K562 (cell line): ENCODE measurements around the gene MYO3A. TPM values are rescaled to one million over a fixed set of nuclear protein-coding genes. Genes with fewer than 3 reads are reported as not detected.

ENCODE experiments used
- ATAC-seq: fragments of 200-7000 bp; cut with Tn5 transposase; 3 replicates; pipeline ENCODE4 v1.9.1; 2020; ENCODE audit warnings: moderate library complexity
- BruUV-seq: library from RNA; stranded (reverse); fragments of 400-500 nt; replicated peaks from 2 replicates; lab custom pipeline; 2021; lab: Mats Ljungman, UMichigan
- CTCF ChIA-PET: fragments of 300-600 bp; formaldehyde crosslinking; extraction: SDS; loops from one replicate; lab custom pipeline; 2021; ENCODE audit warnings: low intra/inter-chr PET ratio; lab: Yijun Ruan, JAX
- POLR2A ChIA-PET: fragments of 300-600, 350-650 bp; sonication (Branson Sonifier 250); formaldehyde crosslinking; extraction: SDS; loops from one replicate; lab custom pipeline; 2021; ENCODE audit warnings: antibody characterized with exemption, inconsistent platforms; lab: Yijun Ruan, JAX
- DNase-seq, 4 experiments: peaks; one replicate each; pipeline versions ENCODE4 v3.0.0 to v3.0.0-alpha.2; 2011 to 2018; ENCODE audit warnings: low spot score in 3 of 4, mixed read lengths in 3 of 4; ENCODE audit errors: extremely low read depth in 1 of 4
- FAIRE-seq: peaks from 2 replicates; lab custom pipeline; 2011; peaks lifted over from hg19 to GRCh38; lab: Jason Lieb, UNC
- H2AFZ ChIP-seq: 2 replicates; pipeline ENCODE4 v1.6.0; 2011; ENCODE audit warnings: low read depth, low read length, control low read depth, inconsistent platforms
- H3K27ac ChIP-seq: fragments of 200-600 bp; 3 replicates; pipeline ENCODE4 v1.8.0; 2011; ENCODE audit warnings: low read depth, mild to moderate bottlenecking, control low read depth, inconsistent platforms, low read length, moderate library complexity, mixed read lengths; ENCODE audit errors: extremely low read depth
- H3K27me3 ChIP-seq, 2 experiments: fragments of 300-600 bp in 1 of 2; 2 replicates in 1 of 2; 3 replicates in 1 of 2; pipeline versions ENCODE4 v1.6.0 to v1.8.0; 2011; ENCODE audit warnings: inconsistent platforms in 2 of 2, low read length in 2 of 2, mild to moderate bottlenecking in 1 of 2, mixed read lengths in 1 of 2, moderate library complexity in 1 of 2; ENCODE audit not compliant: control insufficient read depth in 2 of 2, insufficient read depth in 2 of 2
- H3K36me3 ChIP-seq: fragments of 300-600 bp; 3 replicates; pipeline ENCODE4 v1.8.0; 2011; ENCODE audit warnings: mild to moderate bottlenecking, low read length, inconsistent platforms; ENCODE audit not compliant: control insufficient read depth, insufficient read depth
- H3K4me1 ChIP-seq, 2 experiments: fragments of 200-600 bp in 1 of 2; replicated peaks in 1 of 2; 2 replicates in 1 of 2; 3 replicates in 1 of 2; pipeline versions ENCODE4 v1.5.1 to v1.8.0; 2011; ENCODE audit warnings: inconsistent platforms in 2 of 2, low read length in 2 of 2, mild to moderate bottlenecking in 1 of 2, mixed read lengths in 1 of 2, moderate library complexity in 1 of 2; ENCODE audit not compliant: control insufficient read depth in 2 of 2, insufficient read depth in 2 of 2
- H3K4me2 ChIP-seq: 2 replicates; pipeline ENCODE4 v1.6.1; 2011; ENCODE audit warnings: low read length, control low read depth, inconsistent platforms, mixed read lengths; ENCODE audit not compliant: insufficient read depth
- H3K4me3 ChIP-seq: fragments of 200-600 bp; sonication (generic), shearing (Covaris generic); 2 replicates; pipeline ENCODE4 v1.5.1; 2016; ENCODE audit warnings: control low read depth, inconsistent platforms
- H3K79me2 ChIP-seq: fragments of 200-600 bp; 3 replicates; pipeline ENCODE4 v1.8.0; 2011; ENCODE audit warnings: low read length, inconsistent platforms; ENCODE audit not compliant: control insufficient read depth, insufficient read depth
- H3K9ac ChIP-seq, 2 experiments: 2 replicates each; pipeline versions ENCODE4 v1.6.0 to v1.6.1; 2011; ENCODE audit warnings: low read depth in 2 of 2, low read length in 2 of 2, control low read depth in 1 of 2, inconsistent platforms in 1 of 2, mild to moderate bottlenecking in 1 of 2, mixed read lengths in 1 of 2; ENCODE audit not compliant: insufficient read depth in 1 of 2
- H3K9me1 ChIP-seq: one replicate; pipeline ENCODE4 v1.6.0; 2011; ENCODE audit warnings: inconsistent platforms, mild to moderate bottlenecking, low read length, moderate library complexity; ENCODE audit not compliant: control insufficient read depth, insufficient read depth
- H3K9me3 ChIP-seq: replicated peaks from 2 replicates; pipeline ENCODE4 v1.5.1; 2011; ENCODE audit warnings: low read depth, low read length, inconsistent platforms; ENCODE audit not compliant: control insufficient read depth, insufficient read depth
- H4K20me1 ChIP-seq: replicated peaks from 2 replicates; pipeline ENCODE4 v1.6.1; 2011; ENCODE audit warnings: low read length, inconsistent platforms, mixed read lengths; ENCODE audit not compliant: control insufficient read depth, insufficient read depth
- ARHGAP35 ChIP-seq: fragments of 450-650 bp; IDR thresholded peaks from 2 replicates; pipeline ENCODE4 v1.6.1; 2018; ENCODE audit not compliant: partially characterized antibody
- CLOCK ChIP-seq: fragments of 250-450 bp; sonication (Bioruptor Pico); IDR thresholded peaks from 2 replicates; pipeline ENCODE4 v1.4.0; 2020; ENCODE audit warnings: mild to moderate bottlenecking, moderate library complexity, borderline replicate concordance
- EGR1 ChIP-seq: fragments of 450-650 bp; conservative IDR thresholded peaks from 2 replicates; pipeline ENCODE4 v1.6.1; 2017; ENCODE audit warnings: mild to moderate bottlenecking
- HDAC3 ChIP-seq: fragments of 450-650 bp; IDR thresholded peaks from 2 replicates; pipeline ENCODE4 v1.6.1; 2018; ENCODE audit warnings: borderline replicate concordance, mild to moderate bottlenecking, moderate library complexity; ENCODE audit not compliant: partially characterized antibody
- MYBL2 ChIP-seq, 2 experiments: fragments of 450-650 bp in 1 of 2; sonication (generic) in 1 of 2; formaldehyde crosslinking in 1 of 2; IDR thresholded peaks; 2 replicates each; pipeline versions ENCODE4 v1.6.1 to v1.8.1; 2017 to 2022; ENCODE audit warnings: borderline replicate concordance in 1 of 2, inconsistent platforms in 1 of 2, low read depth in 1 of 2, mild to moderate bottlenecking in 1 of 2, missing genetic modification reagents in 1 of 2, moderate library complexity in 1 of 2
- SIRT6 ChIP-seq: IDR thresholded peaks from one replicate; pipeline ENCODE4 v1.6.1; 2012; ENCODE audit warnings: low read depth, mild to moderate bottlenecking, control low read depth, inconsistent platforms, low read length, moderate library complexity
- XRCC3 ChIP-seq: fragments of 450-650 bp; IDR thresholded peaks from 2 replicates; pipeline ENCODE4 v1.6.1; 2017; ENCODE audit warnings: mild to moderate bottlenecking, moderate library complexity
- WGBS: fragments of 100-300 bp; shearing (Covaris generic); methylation state at CpG from one replicate; pipeline ENCODE4 v1.1.6; 2016; ENCODE audit warnings: low coverage, mixed read lengths; ENCODE audit not compliant: insufficient coverage; ENCODE audit errors: missing lambda C conversion rate; 5-methylcytosine and 5-hydroxymethylcytosine counted together
- in situ Hi-C: fragments of 300-500 bp; cut with MboI; formaldehyde crosslinking; loops from 4 replicates; pipeline ENCODE4 v1.15.0; 2018; ENCODE audit warnings: inconsistent platforms, mixed read lengths
- intact Hi-C: fragments of 100-400 bp; cut with micrococcal nuclease; formaldehyde crosslinking; loops from 2 replicates; pipeline ENCODE4 v1.14.2; 2022
- polyA plus RNA-seq, 8 experiments: library from polyadenylated mRNA; depleted of rRNA in 4 of 8; stranded (reverse) in 5 of 8; unstranded in 3 of 8; fragments of >200 nt; fragmentation: Nextera tagmentation in 2 of 8; fragmentation: Illumina TruSeq in 1 of 8; extraction: Ambion mirVana in 2 of 8; extraction: Trizol in 1 of 8; gene quantifications; 2 replicates each; pipeline versions ENCODE4 v1.2.1 to v1.2.3, GENCODE V29; 2011 to 2014; ENCODE audit warnings: inconsistent platforms in 1 of 8, missing spikeins in 1 of 8
- total RNA-seq, 7 experiments: library from RNA; depleted of rRNA in 6 of 7; stranded (reverse); fragments of >200 nt in 6 of 7; fragmentation: Illumina TruSeq in 2 of 7; extraction: Trizol in 2 of 7; gene quantifications; 2 replicates each; pipeline versions ENCODE4 v1.2.1 to v1.2.3, GENCODE V29; 2011 to 2021; ENCODE audit warnings: low replicate concordance in 1 of 7
- TF ChIP-seq, protein P1 (sequence below), 3 experiments: fragments of 200-800 bp in 1 of 3; sonication (Bioruptor generic) in 1 of 3; sonication (generic) in 1 of 3; formaldehyde crosslinking in 1 of 3; IDR thresholded peaks; 2 replicates each; pipeline versions ENCODE4 v1.6.1 to v1.8.0; 2016 to 2022; ENCODE audit warnings: mild to moderate bottlenecking in 2 of 3, missing compliant biosample characterization in 2 of 3, missing genetic modification characterization in 2 of 3, missing genetic modification reagents in 1 of 3
- TF ChIP-seq, protein P2 (sequence below), 2 experiments: fragments of 250-450 bp in 1 of 2; fragments of 450-650 bp in 1 of 2; sonication (Bioruptor Pico) in 1 of 2; IDR thresholded peaks; 2 replicates each; pipeline versions ENCODE4 v1.6.1 to v1.8.0; 2016 to 2021; ENCODE audit warnings: mild to moderate bottlenecking in 2 of 2, moderate library complexity in 2 of 2, missing compliant biosample characterization in 1 of 2, missing genetic modification characterization in 1 of 2
- TF ChIP-seq, protein P3 (sequence below): fragments of 250-450 bp; sonication (Bioruptor Pico); IDR thresholded peaks from 2 replicates; pipeline ENCODE4 v1.4.0; 2020
- TF ChIP-seq, protein P4 (sequence below): sonication (generic); formaldehyde crosslinking; IDR thresholded peaks from 2 replicates; pipeline ENCODE4 v1.8.1; 2023; ENCODE audit warnings: mild to moderate bottlenecking, missing genetic modification reagents

The MYO3A gene
- total and polyA plus RNA-seq, 9 of the 15 experiments (the other 6 are each of a cell fraction or from before 2014, with no cell fraction given) = not detected

- ChIA-PET POLR2A (no interaction called here), CTCF (no interaction called here)
- DNase-seq (no peak), FAIRE-seq (no peak), ATAC-seq (no peak)
- 2% methylated on average over 2 of the region's 2 CpGs for WGBS
- Histone ChIP-seq H3K27me3 (no peaks in the 10 kb centered on the region), H2AFZ (no peak overlapping the region), H3K36me3 (no peaks in the 10 kb centered on the region), H4K20me1 (no peaks in the 10 kb centered on the region), H3K4me2 (no peak overlapping the region), H3K79me2 (no peaks in the 10 kb centered on the region), H3K9ac (no peak overlapping the region), H3K4me3 (no peak overlapping the region), H3K4me1 (no peaks in the 10 kb centered on the region), H3K27ac (no peak overlapping the region), H3K9me3 (no peaks in the 10 kb centered on the region), H3K9me1 (no peaks in the 10 kb centered on the region)
- in situ Hi-C loops (no loop called here), intact Hi-C loops (no loop called here)
- BruUV-seq = no TSS peak
- no peak for TF ChIP-seq XRCC3
- TF ChIP-seq, protein P1, sequence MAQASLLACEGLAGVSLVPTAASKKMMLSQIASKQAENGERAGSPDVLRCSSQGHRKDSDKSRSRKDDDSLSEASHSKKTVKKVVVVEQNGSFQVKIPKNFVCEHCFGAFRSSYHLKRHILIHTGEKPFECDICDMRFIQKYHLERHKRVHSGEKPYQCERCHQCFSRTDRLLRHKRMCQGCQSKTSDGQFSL (CRISPR knock-in tag; IDR thresholded peaks at IDR 0.05) = no peak
- TF ChIP-seq, protein P1 (tag; IDR thresholded peaks at IDR 0.05) = no peak
- TF ChIP-seq ARHGAP35 = no peak
- TF ChIP-seq MYBL2 (IDR thresholded peaks at IDR 0.05; ENCODE audit: low read depth) = no peak
- no peak for TF ChIP-seq MYBL2 (CRISPR knock-in tag; IDR thresholded peaks at IDR 0.05; ENCODE audit: borderline replicate concordance)
- TF ChIP-seq, protein P2, sequence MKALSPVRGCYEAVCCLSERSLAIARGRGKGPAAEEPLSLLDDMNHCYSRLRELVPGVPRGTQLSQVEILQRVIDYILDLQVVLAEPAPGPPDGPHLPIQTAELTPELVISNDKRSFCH (CRISPR knock-in tag; IDR thresholded peaks at IDR 0.05) = no peak
- TF ChIP-seq, protein P2 (tag; IDR thresholded peaks at IDR 0.05) = no peak
- TF ChIP-seq, protein P3, sequence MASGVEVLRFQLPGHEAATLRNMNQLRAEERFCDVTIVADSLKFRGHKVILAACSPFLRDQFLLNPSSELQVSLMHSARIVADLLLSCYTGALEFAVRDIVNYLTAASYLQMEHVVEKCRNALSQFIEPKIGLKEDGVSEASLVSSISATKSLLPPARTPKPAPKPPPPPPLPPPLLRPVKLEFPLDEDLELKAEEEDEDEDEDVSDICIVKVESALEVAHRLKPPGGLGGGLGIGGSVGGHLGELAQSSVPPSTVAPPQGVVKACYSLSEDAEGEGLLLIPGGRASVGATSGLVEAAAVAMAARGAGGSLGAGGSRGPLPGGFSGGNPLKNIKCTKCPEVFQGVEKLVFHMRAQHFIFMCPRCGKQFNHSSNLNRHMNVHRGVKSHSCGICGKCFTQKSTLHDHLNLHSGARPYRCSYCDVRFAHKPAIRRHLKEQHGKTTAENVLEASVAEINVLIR (CRISPR knock-in tag) = no peak
- no peak for TF ChIP-seq CLOCK
- TF ChIP-seq, protein P4, sequence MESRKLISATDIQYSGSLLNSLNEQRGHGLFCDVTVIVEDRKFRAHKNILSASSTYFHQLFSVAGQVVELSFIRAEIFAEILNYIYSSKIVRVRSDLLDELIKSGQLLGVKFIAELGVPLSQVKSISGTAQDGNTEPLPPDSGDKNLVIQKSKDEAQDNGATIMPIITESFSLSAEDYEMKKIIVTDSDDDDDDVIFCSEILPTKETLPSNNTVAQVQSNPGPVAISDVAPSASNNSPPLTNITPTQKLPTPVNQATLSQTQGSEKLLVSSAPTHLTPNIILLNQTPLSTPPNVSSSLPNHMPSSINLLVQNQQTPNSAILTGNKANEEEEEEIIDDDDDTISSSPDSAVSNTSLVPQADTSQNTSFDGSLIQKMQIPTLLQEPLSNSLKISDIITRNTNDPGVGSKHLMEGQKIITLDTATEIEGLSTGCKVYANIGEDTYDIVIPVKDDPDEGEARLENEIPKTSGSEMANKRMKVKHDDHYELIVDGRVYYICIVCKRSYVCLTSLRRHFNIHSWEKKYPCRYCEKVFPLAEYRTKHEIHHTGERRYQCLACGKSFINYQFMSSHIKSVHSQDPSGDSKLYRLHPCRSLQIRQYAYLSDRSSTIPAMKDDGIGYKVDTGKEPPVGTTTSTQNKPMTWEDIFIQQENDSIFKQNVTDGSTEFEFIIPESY (CRISPR knock-in tag) = no peak
- no peak for TF ChIP-seq HDAC3
- TF ChIP-seq EGR1 = no peak
- no peak for TF ChIP-seq SIRT6
These were observed 90.3 kb downstream of the MYO3A start for GRCh38 chr10:26024303-26024702.
